Activated CD8-positive, alpha-beta memory T cell treated with anti-CD3 and anti-CD28 coated beads, Interleukin-2, amount 50 U/mL, for 4 hours (primary cell): ENCODE results near the gene NTM.
"Not testable (repeated sequence)": the region's sequence is repeated elsewhere in the genome, so short reads cannot be mapped to it uniquely, and the experiment has no call there.

Experiments
- DNase-seq: peaks from one replicate; pipeline ENCODE4 v3.0.0-alpha.2; 2020

Gene NTM

GRCh38 chr11:131370090-131370751 is at the start of gene NTM:
Gene NTM, plus strand, starts transcription at chr11:131370615.
- DNase-seq = no peak

GRCh38 chr11:131324921-131325570 is 45.4 kb upstream of the NTM start:
- DNase-seq = no peak

GRCh38 chr11:131326829-131327228 is 43.6 kb upstream of the NTM start:
- DNase-seq = no peak

DNA sequence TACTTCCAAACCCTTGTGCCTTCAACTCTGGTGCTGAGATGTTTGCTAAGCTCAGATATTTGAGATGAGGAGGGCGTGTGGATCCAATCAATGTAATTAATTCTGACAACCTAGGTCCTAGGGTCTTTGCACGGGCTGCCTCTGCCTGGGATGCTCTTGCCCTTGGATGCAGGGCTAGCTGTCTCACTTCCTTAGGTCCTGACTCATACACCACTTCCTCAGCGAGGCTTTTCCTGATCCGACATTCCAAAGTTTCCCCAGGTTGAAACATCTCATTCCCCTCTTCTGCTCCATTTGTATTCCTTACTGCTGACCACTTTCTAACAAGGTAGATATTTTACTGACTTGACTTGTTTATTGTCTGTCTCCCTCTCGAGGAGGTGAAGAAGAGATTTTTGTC is 43.0 kb upstream of the NTM start:
- DNase-seq = no peak

- DNase-seq = no peak
These were observed 41.6 kb upstream of the NTM start for GRCh38 chr11:131328843-131329242.

- DNase-seq = no peak
These were observed 39.4 kb upstream of the NTM start for GRCh38 chr11:131331010-131331409.

- no peak for DNase-seq
These were observed 38.9 kb upstream of the NTM start for GRCh38 chr11:131331546-131331945.

DNA sequence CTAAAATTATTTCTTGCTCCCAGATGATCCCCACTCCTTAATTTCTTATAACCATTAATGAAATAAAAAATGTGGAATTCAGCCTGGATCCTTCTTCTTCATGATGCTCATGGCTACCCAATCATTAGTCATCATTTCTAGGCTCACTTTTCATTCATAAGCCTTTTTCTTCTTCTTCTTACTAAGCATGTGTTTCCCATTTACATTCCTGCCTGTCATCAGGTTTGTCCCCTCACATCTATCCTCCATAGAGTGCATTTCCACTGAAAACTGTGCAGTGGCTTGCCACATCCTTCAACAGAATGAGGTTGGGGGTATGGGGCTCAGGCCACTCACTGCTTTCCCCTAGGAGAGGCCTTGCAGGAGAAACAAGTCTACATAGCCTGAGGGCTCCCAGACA is 35.8 kb upstream of the NTM start:
- DNase-seq = no peak

- DNase-seq = not testable (repeated sequence)
These were observed 28.5 kb upstream of the NTM start for GRCh38 chr11:131341900-131342299.

DNA sequence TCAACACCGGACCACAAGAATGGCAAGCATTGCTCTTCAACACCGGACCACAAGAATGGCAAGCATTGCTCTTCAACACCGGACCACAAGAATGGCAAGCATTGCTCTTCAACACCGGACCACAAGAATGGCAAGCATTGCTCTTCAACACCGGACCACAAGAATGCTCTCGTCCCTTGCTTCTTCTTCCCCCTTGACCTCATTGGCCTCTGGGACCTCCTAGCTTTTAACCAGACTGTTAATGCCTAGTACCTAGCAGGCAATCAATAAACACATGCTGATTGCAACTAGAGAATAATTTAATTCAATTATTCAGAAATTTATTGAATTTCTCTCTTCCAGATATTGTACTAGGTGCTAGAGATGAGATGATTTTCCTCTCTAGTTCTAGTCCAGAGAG is 28.0 kb upstream of the NTM start:
- not testable (repeated sequence) for DNase-seq

GRCh38 chr11:131345406-131345805 is 25.0 kb upstream of the NTM start:
- no peak for DNase-seq

DNA sequence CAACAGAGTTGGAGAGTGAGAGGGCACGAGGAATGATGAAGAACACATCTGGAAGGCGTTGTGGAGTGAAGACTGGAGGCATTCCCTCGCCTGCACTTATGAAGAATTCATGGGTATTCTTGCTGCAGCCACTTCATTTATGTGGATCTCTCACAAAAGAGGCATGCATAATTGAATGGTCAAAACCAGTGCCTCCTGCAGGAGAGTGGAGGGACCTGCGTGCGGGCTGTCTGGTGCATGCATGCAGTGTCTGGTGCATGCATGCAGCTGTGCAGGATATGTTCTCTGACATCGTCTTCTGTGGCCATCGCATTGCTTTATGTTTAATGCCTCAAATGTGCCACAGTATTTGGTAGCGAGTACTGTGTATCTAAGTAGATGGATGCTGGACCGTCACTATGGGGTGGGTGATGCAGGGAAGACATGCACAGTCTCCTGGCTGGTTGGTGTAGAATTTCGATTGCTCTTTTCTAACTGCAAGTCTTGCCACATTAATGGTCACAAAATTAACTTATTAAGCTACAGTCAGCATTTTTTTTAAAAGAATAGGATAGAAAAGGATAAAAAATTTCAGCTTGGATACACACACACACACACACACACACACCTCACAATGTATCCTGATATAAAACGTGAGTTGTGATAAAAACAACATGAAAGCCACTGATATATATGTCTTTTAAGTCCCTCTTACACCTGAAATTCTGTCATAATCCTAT is 20.9 kb upstream of the NTM start:
- no peak for DNase-seq

GRCh38 chr11:131350872-131351271 is 19.5 kb upstream of the NTM start:
- no peak for DNase-seq

- DNase-seq = no peak
These were observed 18.6 kb upstream of the NTM start for GRCh38 chr11:131351848-131352247.

DNA sequence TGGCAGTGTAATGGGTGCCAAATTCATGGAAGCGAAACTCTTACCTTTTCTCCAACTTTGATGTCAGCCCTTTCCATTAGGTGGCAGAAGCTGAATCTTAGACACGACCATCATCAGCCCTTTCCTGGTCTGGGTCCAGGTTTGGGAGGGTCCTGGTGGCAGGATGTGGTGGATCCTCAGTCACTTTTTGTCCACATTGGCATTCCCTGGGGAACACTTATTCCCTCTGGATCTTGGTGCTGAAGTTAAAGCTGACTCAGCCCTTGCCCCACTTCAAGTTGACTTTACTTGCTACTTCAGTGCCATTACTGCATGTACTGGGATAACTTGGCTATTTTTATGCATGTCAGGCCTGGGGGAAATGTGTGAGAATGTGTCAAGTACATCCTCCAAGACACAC is 16.6 kb upstream of the NTM start:
- no peak for DNase-seq

- DNase-seq = no peak
These were observed 16.1 kb upstream of the NTM start for GRCh38 chr11:131354251-131354701.

DNA sequence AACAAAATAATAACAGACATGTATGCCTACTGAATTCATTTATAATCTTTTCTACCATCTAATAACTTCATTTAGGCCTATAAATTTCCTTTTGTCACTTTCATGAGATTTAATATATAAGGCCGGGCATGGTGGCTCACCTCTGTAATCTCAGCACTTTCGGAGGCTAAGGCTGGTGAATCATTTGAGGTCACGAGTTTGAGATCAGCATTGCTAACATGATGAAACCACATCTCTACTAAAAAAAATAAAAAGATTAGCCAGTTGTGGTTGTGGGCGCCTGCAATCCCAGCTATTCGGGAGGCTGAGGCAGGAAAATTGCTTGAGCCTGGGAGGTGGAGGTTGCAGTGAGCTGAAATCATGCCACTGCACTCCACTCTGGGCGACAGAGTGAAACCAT is 14.2 kb upstream of the NTM start:
- DNase-seq = no peak

DNA sequence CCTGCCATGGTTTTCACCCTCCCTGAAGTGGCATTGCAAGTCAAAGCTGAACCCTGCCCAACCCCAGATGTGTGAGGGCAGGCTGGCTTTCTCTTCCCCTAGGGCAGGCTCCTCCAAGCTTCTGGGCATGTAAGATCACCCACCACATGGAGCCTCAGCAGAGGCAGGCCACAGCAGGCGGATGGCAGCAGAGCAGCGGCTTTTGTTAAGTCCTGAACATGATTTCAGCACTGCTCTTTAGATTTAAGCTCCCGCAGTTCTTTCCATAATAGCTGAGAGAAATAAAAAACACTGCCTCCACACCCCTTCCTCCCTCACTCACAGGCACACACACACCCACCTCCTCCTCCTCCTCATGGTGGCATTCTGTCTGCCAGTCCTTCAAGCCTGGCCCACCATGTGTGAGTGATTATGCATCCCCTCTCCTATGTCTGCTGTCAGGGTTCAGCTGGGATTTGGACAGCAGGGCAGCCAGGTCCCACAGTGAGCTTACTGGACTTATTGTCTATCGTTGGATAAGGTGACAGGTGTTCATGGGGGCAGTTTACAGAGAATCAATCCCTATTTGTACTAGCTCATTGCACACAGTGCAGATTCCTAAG is 5.0 kb upstream of the NTM start:
- no peak for DNase-seq

DNA sequence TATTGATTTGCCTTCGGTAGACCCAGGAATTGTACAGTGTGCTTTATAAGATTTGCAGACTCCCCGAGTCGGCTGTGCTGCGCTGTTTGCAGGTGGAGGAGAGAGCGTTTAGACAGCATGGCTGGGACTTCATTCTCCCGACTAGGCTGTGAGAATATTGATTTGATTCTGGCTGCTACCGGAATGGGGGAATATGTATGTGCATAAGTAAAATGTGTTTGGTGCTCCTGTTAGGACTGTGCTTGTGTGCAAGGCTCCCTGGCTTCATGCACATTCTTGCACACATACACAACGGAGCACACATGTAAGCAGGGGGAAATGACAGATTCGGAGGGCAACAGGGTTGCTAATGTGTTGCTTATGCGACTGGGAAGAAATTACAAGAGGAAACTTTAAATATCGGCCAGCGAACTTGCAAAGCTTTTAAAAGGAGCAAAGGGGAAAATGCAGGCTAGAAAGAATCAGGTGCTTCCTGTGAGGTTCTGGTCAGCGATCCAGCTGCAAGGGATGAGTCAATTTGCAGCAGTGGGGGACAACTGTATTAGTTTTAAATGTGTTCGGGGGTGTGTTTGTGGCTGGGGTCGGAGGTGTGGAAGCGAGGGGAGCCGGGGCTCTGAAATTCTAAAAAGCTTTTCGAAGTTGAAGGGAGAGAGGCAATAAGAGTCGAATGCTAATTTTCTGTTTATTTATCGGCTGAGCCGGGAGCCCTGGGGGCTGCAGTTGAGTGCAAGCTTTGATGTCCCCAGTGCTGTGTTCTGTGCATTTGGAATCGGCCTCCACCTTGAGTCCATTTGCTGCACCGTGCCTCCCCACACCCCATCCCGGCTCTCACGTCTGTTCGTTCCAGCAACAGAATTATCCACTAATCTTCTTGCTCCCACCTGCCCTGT is 731 bp downstream of the NTM start:
- no peak for DNase-seq

DNA sequence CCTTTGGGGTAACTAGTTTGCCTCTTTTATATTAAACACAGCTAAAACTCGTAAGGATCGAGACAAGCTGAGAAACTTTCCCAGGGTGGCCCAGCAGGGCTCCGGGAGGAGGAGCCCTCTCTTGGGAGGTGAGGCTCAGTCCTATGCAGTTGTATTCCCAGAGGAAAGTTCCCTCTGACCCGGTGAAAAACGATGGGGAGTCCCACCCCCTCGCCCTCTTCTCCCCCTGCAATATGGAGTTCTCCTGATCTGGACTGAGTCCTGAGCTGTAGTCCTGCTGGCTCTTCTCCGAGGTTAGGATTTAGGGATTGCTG is 1.3 kb downstream of the NTM start:
- no peak for DNase-seq

GRCh38 chr11:131372234-131372962 is 2.0 kb downstream of the NTM start:
- no peak for DNase-seq

- no peak for DNase-seq
These were observed 2.8 kb downstream of the NTM start for GRCh38 chr11:131373095-131373725.
